Sigmoid colon (tissue), 7 donors: ENCODE data around the gene ADARB2. TPM values are rescaled to one million over a fixed set of nuclear protein-coding genes. Genes with fewer than 3 reads are reported as not detected.
"Not testable (repeated sequence)": the region's sequence is repeated elsewhere in the genome, so short reads cannot be mapped to it uniquely, and the experiment has no call there.

Experiments used
- DNase-seq: peaks from one replicate; pipeline ENCODE4 v3.0.0-alpha.2; 2019
- H3K27ac ChIP-seq, 4 donors: fragments of 200-600 bp; sonication (generic); one replicate each; pipeline ENCODE4 v1.5.1; 2016 to 2019; ENCODE audit warnings: mild to moderate bottlenecking in 1 of 4
- H3K27me3 ChIP-seq, 3 donors: fragments of 200-600 bp; sonication (generic); one replicate each; pipeline ENCODE4 v1.5.1; 2019; ENCODE audit warnings: mild to moderate bottlenecking in 1 of 3
- H3K36me3 ChIP-seq, 4 donors: fragments of 200-600 bp; sonication (generic); one replicate each; pipeline ENCODE4 v1.5.1; 2016 to 2019
- H3K4me1 ChIP-seq, 4 donors: fragments of 200-600 bp; sonication (generic); one replicate each; pipeline ENCODE4 v1.5.1; 2017 to 2019
- H3K4me3 ChIP-seq, 4 donors: fragments of 200-600 bp; sonication (generic); one replicate each; pipeline ENCODE4 v1.5.1; 2017 to 2019; ENCODE audit warnings: mild to moderate bottlenecking in 2 of 4, moderate library complexity in 1 of 4
- H3K9me3 ChIP-seq, 4 donors: fragments of 200-600 bp in 3 of 4; sonication (generic) in 3 of 4; one replicate each; pipeline versions ENCODE4 v1.5.1 to v1.6.1; 2013 to 2019
- CTCF ChIP-seq, 4 experiments: fragments of 450-650 bp in 3 of 4; fragments of 200-600 bp in 1 of 4; IDR thresholded peaks; one replicate each; pipeline ENCODE4 v1.5.1; 2016 to 2019; ENCODE audit warnings: antibody characterized with exemption in 4 of 4, mild to moderate bottlenecking in 3 of 4, moderate library complexity in 2 of 4
- EP300 ChIP-seq, 4 donors: sonication (generic); formaldehyde crosslinking; IDR thresholded peaks; one replicate each; pipeline ENCODE4 v1.6.1; 2017; ENCODE audit warnings: antibody characterized with exemption in 4 of 4
- POLR2A ChIP-seq, 2 donors: fragments of 450-650 bp; IDR thresholded peaks; one replicate each; pipeline ENCODE4 v1.6.1; 2016; ENCODE audit warnings: antibody characterized with exemption in 2 of 2, mild to moderate bottlenecking in 2 of 2, moderate library complexity in 2 of 2
- POLR2AphosphoS5 ChIP-seq, 4 donors: sonication (generic); formaldehyde crosslinking; IDR thresholded peaks; one replicate each; pipeline ENCODE4 v1.6.1; 2017; ENCODE audit warnings: antibody characterized with exemption in 4 of 4
- WGBS, 2 donors: extraction: QIAGEN DNeasy Blood & Tissue Kit; methylation state at CpG; one replicate each; pipeline ENCODE4 v1.1.7; 2013; 5-methylcytosine and 5-hydroxymethylcytosine counted together
- intact Hi-C: fragments of 100-400 bp; cut with DNase I; formaldehyde crosslinking; loops from one replicate; pipeline ENCODE4 v1.15.1; 2023
- polyA plus RNA-seq, 3 donors: library from polyadenylated mRNA; stranded (reverse); fragments of 200-250 nt; gene quantifications; one replicate each; pipeline ENCODE4 v1.2.3, GENCODE V29; 2013
- total RNA-seq, 4 donors: library from RNA; depleted of rRNA; stranded (reverse); fragments of >200 nt; gene quantifications; one replicate each; pipeline ENCODE4 v1.1.0, GENCODE V29; 2016
- donor health status: healthy with polysubstance abuse.
- donor health status: Bipolar disorder and iron deficiency.
- donor health status: healthy.

Gene ADARB2
- total and polyA plus RNA-seq, 7 donors: 0.60 to 5.9 (median 3.5) TPM; not detected in 1

GRCh38 chr10:1778375-1778969, 41.1 kb upstream of the ADARB2 start:
- Histone ChIP-seq H3K27ac (no peak overlapping the region), H3K9me3 (peaks cover 0 to 4% (median 0%) of the 10 kb centered on the region in 4 donors), H3K4me1 (no peaks in the 10 kb centered on the region), H3K36me3 (no peaks in the 10 kb centered on the region), H3K4me3 (no peak overlapping the region), H3K27me3 (no peaks in the 10 kb centered on the region)
- WGBS, 2 donors: 85 to 89% methylated on average over 11 of the region's 11 CpGs
- DNase-seq: no peak
- intact Hi-C loops: no loop called here
- TF ChIP-seq POLR2AphosphoS5 (IDR thresholded peaks at IDR 0.05) (no peak), POLR2A (IDR thresholded peaks at IDR 0.05) (no peak), CTCF (IDR thresholded peaks at IDR 0.05) (no peak), EP300 (IDR thresholded peaks at IDR 0.05) (no peak)

- no peak overlapping the region for H3K27ac ChIP-seq
- no peaks in the 10 kb centered on the region for H3K36me3 ChIP-seq
- 92% methylated on average over 14 of the region's 14 CpGs for WGBS, 2 donors
- peaks cover 0 to 4% (median 0%) of the 10 kb centered on the region in 4 donors for H3K9me3 ChIP-seq
- no peaks in the 10 kb centered on the region for H3K27me3 ChIP-seq
- intact Hi-C loops: no loop called here
- DNase-seq: no peak
- H3K4me1 ChIP-seq: no peaks in the 10 kb centered on the region
- H3K4me3 ChIP-seq: no peak overlapping the region
- TF ChIP-seq POLR2A (IDR thresholded peaks at IDR 0.05) (no peak), EP300 (IDR thresholded peaks at IDR 0.05) (no peak), CTCF (IDR thresholded peaks at IDR 0.05) (no peak), POLR2AphosphoS5 (IDR thresholded peaks at IDR 0.05) (no peak)
Measured at GRCh38 chr10:1776127-1776662, 38.9 kb upstream of the ADARB2 start.

- TF ChIP-seq EP300 (IDR thresholded peaks at IDR 0.05): no peak
- no peak for TF ChIP-seq POLR2A (IDR thresholded peaks at IDR 0.05)
- TF ChIP-seq POLR2AphosphoS5 (IDR thresholded peaks at IDR 0.05): no peak
- TF ChIP-seq CTCF (IDR thresholded peaks at IDR 0.05): no peak
- intact Hi-C loops: no loop called here
- no peak for DNase-seq
- Histone ChIP-seq H3K36me3 (no peaks in the 10 kb centered on the region), H3K4me3 (no peak overlapping the region), H3K27me3 (no peaks in the 10 kb centered on the region), H3K27ac (no peak overlapping the region), H3K4me1 (no peaks in the 10 kb centered on the region), H3K9me3 (peaks cover 0 to 4% (median 0%) of the 10 kb centered on the region in 4 donors)
- 34 to 49% methylated on average over 5 of the region's 5 CpGs for WGBS, 2 donors
Measured at GRCh38 chr10:1774796-1775195, 37.5 kb upstream of the ADARB2 start.

GRCh38 chr10:1773204-1773603, 35.9 kb upstream of the ADARB2 start:
- DNase-seq, H3K27ac ChIP-seq, H3K4me3 ChIP-seq, H3K9me3 ChIP-seq, H3K36me3 ChIP-seq, H3K27me3 ChIP-seq, H3K4me1 ChIP-seq, intact Hi-C loops: not testable (repeated sequence)
- 82 to 85% methylated on average over 23 of the region's 23 CpGs for WGBS, 2 donors

GRCh38 chr10:1766049-1766448, 28.7 kb upstream of the ADARB2 start:
- 82 to 84% methylated on average over 10 of the region's 10 CpGs for WGBS, 2 donors
- no peak for TF ChIP-seq POLR2AphosphoS5 (IDR thresholded peaks at IDR 0.05)
- no peak for TF ChIP-seq CTCF (IDR thresholded peaks at IDR 0.05)
- no peak for TF ChIP-seq EP300 (IDR thresholded peaks at IDR 0.05)
- no peak for TF ChIP-seq POLR2A (IDR thresholded peaks at IDR 0.05)
- no peak overlapping the region for H3K4me3 ChIP-seq
- H3K9me3 ChIP-seq: peaks cover 0 to under 1% (median 0%) of the 10 kb centered on the region in 4 donors
- no peaks in the 10 kb centered on the region for H3K27me3 ChIP-seq
- intact Hi-C loops: no loop called here
- no peaks in the 10 kb centered on the region for H3K4me1 ChIP-seq
- DNase-seq: no peak
- no peak overlapping the region for H3K27ac ChIP-seq
- H3K36me3 ChIP-seq: no peaks in the 10 kb centered on the region
